GM23248 (cell line): Measurements from ENCODE around the gene OSBPL5. TPM values are rescaled to one million over a fixed set of nuclear protein-coding genes. Genes with fewer than 3 reads are reported as not detected.

Experiments
- DNase-seq: peaks from one replicate; pipeline ENCODE4 v3.0.0-alpha.2; 2015
- H2AFZ ChIP-seq: fragments of 200-600 bp; sonication (generic); 2 replicates; pipeline ENCODE4 v1.6.1; 2016; ENCODE audit warnings: antibody characterized with exemption
- H3F3A ChIP-seq: fragments of 200-600 bp; sonication (generic); 2 replicates; pipeline ENCODE4 v1.6.1; 2016; ENCODE audit warnings: mild to moderate bottlenecking, antibody characterized with exemption, mixed run types; ENCODE audit not compliant: insufficient read depth
- H3K27ac ChIP-seq: fragments of 200-600 bp; sonication (generic); 2 replicates; pipeline ENCODE4 v1.5.1; 2016; ENCODE audit warnings: mild to moderate bottlenecking
- H3K27me3 ChIP-seq: fragments of 200-600 bp; sonication (generic); replicated peaks from 2 replicates; pipeline ENCODE4 v1.6.1; 2016; ENCODE audit warnings: mild to moderate bottlenecking; ENCODE audit not compliant: insufficient read depth
- H3K36me3 ChIP-seq: fragments of 200-600 bp; sonication (generic); 2 replicates; pipeline ENCODE4 v1.6.1; 2016; ENCODE audit warnings: low read depth, mild to moderate bottlenecking
- H3K4me1 ChIP-seq: fragments of 200-600 bp; sonication (generic); 2 replicates; pipeline ENCODE4 v1.6.1; 2016; ENCODE audit warnings: mild to moderate bottlenecking; ENCODE audit not compliant: insufficient read depth
- H3K4me2 ChIP-seq: fragments of 200-600 bp; sonication (generic); one replicate; pipeline ENCODE4 v1.6.1; 2016; ENCODE audit warnings: mild to moderate bottlenecking; ENCODE audit not compliant: unreplicated experiment
- H3K4me3 ChIP-seq: fragments of 200-600 bp; sonication (generic); 2 replicates; pipeline ENCODE4 v1.5.1; 2016; ENCODE audit warnings: mild to moderate bottlenecking
- H3K79me2 ChIP-seq: fragments of 200-600 bp; sonication (generic); 2 replicates; pipeline ENCODE4 v1.6.1; 2016; ENCODE audit warnings: mild to moderate bottlenecking; ENCODE audit not compliant: insufficient read depth
- H3K9ac ChIP-seq: fragments of 200-600 bp; sonication (generic); 2 replicates; pipeline ENCODE4 v1.6.1; 2016; ENCODE audit warnings: mild to moderate bottlenecking
- H3K9me2 ChIP-seq: fragments of 200-600 bp; sonication (generic); 2 replicates; pipeline ENCODE4 v1.6.1; 2016; ENCODE audit warnings: mixed run types, mild to moderate bottlenecking, moderate library complexity; ENCODE audit not compliant: insufficient read depth
- H3K9me3 ChIP-seq: fragments of 200-600 bp; sonication (generic); one replicate; pipeline ENCODE4 v1.6.1; 2017; ENCODE audit warnings: low read depth
- H4K20me1 ChIP-seq: fragments of 200-600 bp; sonication (generic); 2 replicates; pipeline ENCODE4 v1.6.0; 2016; ENCODE audit not compliant: insufficient read depth
- EZH2 ChIP-seq: fragments of 200-600 bp; sonication (generic); IDR thresholded peaks from 2 replicates; pipeline ENCODE4 v1.6.1; 2018; ENCODE audit warnings: antibody characterized with exemption, mild to moderate bottlenecking; ENCODE audit not compliant: insufficient read depth, poor library complexity, severe bottlenecking
- EZH2phosphoT487 ChIP-seq: fragments of 200-600 bp; sonication (generic); IDR thresholded peaks from 2 replicates; pipeline ENCODE4 v1.6.1; 2018; ENCODE audit warnings: antibody characterized with exemption, moderate library complexity, mild to moderate bottlenecking, low read depth; ENCODE audit not compliant: insufficient read depth
- WGBS, 2 experiments: methylation state at CpG; one replicate each; pipeline ENCODE4 v1.1.6; 2015 to 2017; ENCODE audit warnings: low lambda C conversion rate in 2 of 2, low coverage in 1 of 2; ENCODE audit errors: missing lambda C conversion rate in 2 of 2; 5-methylcytosine and 5-hydroxymethylcytosine counted together
- in situ Hi-C: fragments of 300-500 bp; cut with MboI; formaldehyde crosslinking; loops from 2 replicates; pipeline ENCODE4 v1.15.0; 2020
- polyA plus RNA-seq: library from polyadenylated mRNA; unstranded; fragments of >200 nt; fragmentation: Nextera tagmentation; extraction: Ambion mirVana; gene quantifications from 2 replicates; pipeline ENCODE4 v1.2.1, GENCODE V29; 2016
- total RNA-seq: library from RNA; depleted of rRNA; stranded (reverse); fragments of >200 nt; shearing (Covaris generic); gene quantifications from 2 replicates; pipeline ENCODE4 v1.2.3, GENCODE V29; 2014

The OSBPL5 gene
- total and polyA plus RNA-seq, 2 experiments from 2014 or later: 27.9 to 57.6 TPM

DNA sequence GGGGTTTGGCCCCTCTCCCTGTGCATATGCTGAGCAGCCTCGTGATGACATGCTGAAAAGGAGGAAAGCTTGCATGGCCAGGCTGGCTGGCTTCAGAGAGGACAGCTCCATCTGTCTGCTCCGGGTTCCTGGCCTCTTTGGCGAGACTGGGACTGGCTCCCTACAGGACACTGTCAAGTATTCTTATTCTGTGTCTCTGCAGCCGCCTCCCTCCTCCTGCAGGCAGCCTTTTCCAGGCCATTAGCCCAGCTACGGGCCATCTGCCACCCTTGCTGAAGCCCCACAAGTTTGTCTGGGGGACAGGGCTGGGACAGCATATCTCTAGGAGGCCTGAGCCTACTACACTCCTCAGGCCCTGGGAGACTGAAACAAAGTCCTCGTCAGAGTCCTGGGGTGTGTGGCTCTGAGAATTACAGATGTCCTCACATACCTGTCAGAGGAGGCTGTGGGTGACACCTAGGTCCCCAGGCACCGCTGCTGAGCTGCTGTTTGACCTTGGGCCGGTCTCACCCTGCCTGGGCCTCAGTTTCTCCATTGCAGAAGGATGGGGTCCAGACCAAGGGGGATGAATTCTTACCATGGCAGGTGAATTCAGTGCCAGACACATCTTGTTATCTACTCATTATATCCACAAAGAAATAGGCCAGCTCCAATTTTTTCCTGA, 42.5 kb upstream of the OSBPL5 start:
- in situ Hi-C loops: no loop called here
- Histone ChIP-seq H3K4me2 (no peak overlapping the region), H3K27ac (no peak overlapping the region), H3K9me2 (no peaks in the 10 kb centered on the region), H2AFZ (no peak overlapping the region), H3K36me3 (no peaks in the 10 kb centered on the region), H3F3A (no peaks in the 10 kb centered on the region), H3K4me1 (no peaks in the 10 kb centered on the region), H3K4me3 (no peak overlapping the region), H3K9me3 (no peaks in the 10 kb centered on the region), H3K79me2 (no peaks in the 10 kb centered on the region), H3K9ac (no peak overlapping the region), H3K27me3 (peaks cover 22% of the 10 kb centered on the region), H4K20me1 (no peaks in the 10 kb centered on the region)
- 46 to 52% methylated on average over 8 of the region's 8 CpGs for WGBS, 2 experiments
- no peak for TF ChIP-seq EZH2
- no peak for DNase-seq

DNA sequence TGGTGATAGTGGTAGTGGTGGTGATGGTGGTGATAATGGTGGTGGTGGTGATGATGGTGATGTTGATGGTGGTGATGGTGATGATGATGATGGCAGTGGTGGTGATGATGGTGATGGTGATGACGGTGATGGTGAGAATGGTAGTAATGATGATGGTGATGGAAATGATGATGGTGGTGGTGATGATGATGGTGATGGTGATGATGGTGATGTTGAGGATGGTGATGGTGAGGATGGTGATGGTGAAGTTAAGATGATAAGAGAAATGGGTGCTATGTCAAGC, 41.8 kb upstream of the OSBPL5 start:
- 87 to 88% methylated on average over 1 of the region's 1 CpG for WGBS, 2 experiments
- H3F3A ChIP-seq: no peaks in the 10 kb centered on the region
- no peaks in the 10 kb centered on the region for H3K79me2 ChIP-seq
- in situ Hi-C loops: no loop called here
- peaks cover 22% of the 10 kb centered on the region for H3K27me3 ChIP-seq
- no peak for DNase-seq
- TF ChIP-seq EZH2phosphoT487: no peak
- TF ChIP-seq EZH2: no peak
- no peak overlapping the region for H3K4me3 ChIP-seq
- H3K9me2 ChIP-seq: no peaks in the 10 kb centered on the region
- no peaks in the 10 kb centered on the region for H3K9me3 ChIP-seq
- no peak overlapping the region for H3K27ac ChIP-seq
- no peak overlapping the region for H3K4me2 ChIP-seq
- no peaks in the 10 kb centered on the region for H3K4me1 ChIP-seq
- H3K36me3 ChIP-seq: no peaks in the 10 kb centered on the region
- no peak overlapping the region for H2AFZ ChIP-seq
- H4K20me1 ChIP-seq: no peaks in the 10 kb centered on the region
- H3K9ac ChIP-seq: no peak overlapping the region

DNA sequence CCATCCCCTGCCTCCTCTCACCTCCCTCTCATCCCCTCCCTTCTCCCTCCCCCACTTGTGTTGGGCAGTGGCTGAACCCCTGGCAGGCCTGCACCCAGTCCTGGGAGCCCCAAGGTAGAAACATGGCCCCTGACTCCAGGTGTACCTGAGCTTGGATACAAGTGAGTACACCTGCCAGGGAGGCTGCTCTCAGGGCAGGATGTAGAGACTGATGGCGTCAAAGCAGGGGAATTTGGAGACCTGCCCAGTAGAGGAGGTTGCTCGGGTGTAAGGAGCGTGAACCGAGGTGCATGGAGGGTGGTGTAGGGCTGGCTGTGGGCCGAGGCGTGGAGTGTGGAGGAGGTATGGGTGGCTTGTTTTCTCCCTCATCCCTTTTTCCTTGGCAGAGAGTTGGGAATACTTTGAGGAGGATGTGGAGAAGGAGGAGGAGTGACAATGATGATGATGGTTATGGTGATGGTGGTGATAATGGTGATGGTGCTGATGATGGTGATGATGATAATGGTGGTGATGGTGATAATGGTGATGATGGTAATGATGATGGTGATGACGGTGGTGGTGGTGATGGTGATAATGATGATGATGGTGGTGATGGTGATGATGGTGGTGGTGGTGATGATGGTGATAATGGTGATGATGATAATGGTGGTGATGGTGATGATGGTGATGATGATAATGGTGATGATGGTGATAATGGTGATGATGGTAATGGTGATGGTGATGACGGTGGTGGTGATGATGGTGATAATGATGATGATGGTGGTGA, 41.2 kb upstream of the OSBPL5 start:
- Histone ChIP-seq H3K27me3 (peaks cover 18% of the 10 kb centered on the region), H2AFZ (no peak overlapping the region), H3F3A (no peaks in the 10 kb centered on the region), H3K79me2 (no peaks in the 10 kb centered on the region), H3K9ac (no peak overlapping the region), H3K9me3 (no peaks in the 10 kb centered on the region), H3K4me3 (no peak overlapping the region), H3K4me1 (no peaks in the 10 kb centered on the region), H3K27ac (no peak overlapping the region), H3K4me2 (no peak overlapping the region), H3K9me2 (no peaks in the 10 kb centered on the region), H3K36me3 (no peaks in the 10 kb centered on the region), H4K20me1 (no peaks in the 10 kb centered on the region)
- in situ Hi-C loops: no loop called here
- 76 to 80% methylated on average over 6 to 8 of the region's 8 CpGs for WGBS, 2 experiments
- no peak for DNase-seq
- no peak for TF ChIP-seq EZH2
- TF ChIP-seq EZH2phosphoT487: no peak

DNA sequence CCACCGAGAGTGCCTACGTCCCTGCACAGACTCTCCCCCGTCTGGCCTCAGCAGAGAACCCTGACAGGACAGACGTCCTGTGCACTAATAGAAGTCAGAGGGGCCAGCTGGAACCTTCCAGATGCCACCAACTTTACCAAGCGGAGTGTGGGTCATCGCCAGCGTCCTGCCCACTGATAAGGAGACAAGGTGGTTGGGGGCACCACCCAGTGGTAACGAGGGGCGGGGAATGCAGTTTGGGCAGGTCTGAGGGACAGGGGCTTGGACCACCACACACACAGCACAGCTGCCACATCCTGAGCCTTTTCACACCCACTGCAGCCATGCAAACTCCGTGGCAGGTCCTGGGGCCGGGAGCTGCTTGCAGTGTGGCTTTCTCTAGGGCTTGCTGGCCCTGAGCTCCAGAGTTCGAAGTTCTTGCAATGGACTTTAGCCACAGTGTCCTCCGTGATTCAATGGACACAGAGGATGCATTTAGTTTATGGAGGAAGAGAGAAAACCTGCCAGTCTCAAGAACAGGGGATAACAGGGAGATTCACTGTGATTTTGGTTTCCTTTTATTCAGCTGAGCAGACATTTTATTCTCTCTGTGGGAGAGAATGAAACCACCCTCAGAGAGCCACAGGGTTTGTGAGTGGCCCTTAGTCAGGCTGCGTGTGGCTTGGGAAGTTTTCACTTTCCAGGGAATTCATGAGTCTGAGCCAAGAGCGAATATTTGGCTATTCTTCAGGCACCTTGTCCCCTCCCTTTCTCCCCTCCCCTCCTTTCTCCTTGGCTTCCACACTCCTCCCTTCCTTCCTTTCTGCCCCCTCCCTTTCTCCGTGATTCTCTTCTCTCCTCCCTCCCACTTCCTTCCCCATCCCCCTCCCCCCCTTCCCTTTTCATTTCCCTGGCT, 40.4 kb upstream of the OSBPL5 start:
- H3K27me3 ChIP-seq: peaks cover 18% of the 10 kb centered on the region
- no peak overlapping the region for H2AFZ ChIP-seq
- no peaks in the 10 kb centered on the region for H3K79me2 ChIP-seq
- H3K4me2 ChIP-seq: no peak overlapping the region
- no peaks in the 10 kb centered on the region for H3K4me1 ChIP-seq
- in situ Hi-C loops: no loop called here
- H3F3A ChIP-seq: no peaks in the 10 kb centered on the region
- no peak overlapping the region for H3K4me3 ChIP-seq
- no peaks in the 10 kb centered on the region for H4K20me1 ChIP-seq
- TF ChIP-seq EZH2 (no peak), EZH2phosphoT487 (no peak)
- no peak overlapping the region for H3K27ac ChIP-seq
- H3K9me2 ChIP-seq: no peaks in the 10 kb centered on the region
- H3K9ac ChIP-seq: no peak overlapping the region
- H3K9me3 ChIP-seq: no peaks in the 10 kb centered on the region
- WGBS, 2 experiments: 43 to 52% methylated on average over 15 to 16 of the region's 16 CpGs
- no peaks in the 10 kb centered on the region for H3K36me3 ChIP-seq
- peak; percentile 19 for DNase-seq
